Transverse colon (tissue), 4 donors: ENCODE results near the gene TESK2. TPM values are rescaled to one million over a fixed set of nuclear protein-coding genes. Genes with fewer than 3 reads are reported as not detected.

Experiments
- DNase-seq: peaks from one replicate; pipeline ENCODE4 v3.0.0-alpha.2; 2019
- H3K27ac ChIP-seq, 4 donors: fragments of 200-600 bp; sonication (generic); 2 replicates each; pipeline ENCODE4 v1.5.1; 2016 to 2018; ENCODE audit warnings: inconsistent platforms in 4 of 4
- H3K27me3 ChIP-seq: fragments of 200-600 bp; sonication (generic); 2 replicates; pipeline ENCODE4 v1.5.1; 2017; ENCODE audit warnings: inconsistent platforms
- H3K36me3 ChIP-seq, 4 donors: fragments of 200-600 bp; sonication (generic); 2 replicates each; pipeline ENCODE4 v1.5.1; 2017 to 2019; ENCODE audit warnings: inconsistent platforms in 4 of 4
- H3K4me1 ChIP-seq, 4 donors: fragments of 200-600 bp; sonication (generic); 2 replicates each; pipeline ENCODE4 v1.5.1; 2017 to 2020; ENCODE audit warnings: inconsistent platforms in 4 of 4
- H3K4me3 ChIP-seq, 4 donors: fragments of 200-600 bp; sonication (generic); 1 replicate in 1 of 4; 2 replicates in 3 of 4; pipeline versions ENCODE4 v1.5.1 to v1.6.1; 2017 to 2019; ENCODE audit warnings: inconsistent platforms in 4 of 4
- H3K9me3 ChIP-seq, 2 donors: fragments of 200-600 bp; sonication (generic); 2 replicates each; pipeline ENCODE4 v1.5.1; 2017 to 2019; ENCODE audit warnings: inconsistent platforms in 2 of 2
- CTCF ChIP-seq, 5 experiments: fragments of 200-600 bp in 3 of 5; fragments of 450-650 bp in 2 of 5; sonication (generic) in 3 of 5; IDR thresholded peaks; 1 replicate in 2 of 5; 2 replicates in 3 of 5; pipeline ENCODE4 v1.5.1; 2016 to 2017; ENCODE audit warnings: antibody characterized with exemption in 5 of 5, inconsistent platforms in 3 of 5, mild to moderate bottlenecking in 2 of 5, moderate library complexity in 1 of 5
- EP300 ChIP-seq: sonication (generic); formaldehyde crosslinking; IDR thresholded peaks from one replicate; pipeline ENCODE4 v1.6.1; 2017; ENCODE audit warnings: antibody characterized with exemption, low read depth
- POLR2A ChIP-seq: fragments of 450-650 bp; IDR thresholded peaks from one replicate; pipeline ENCODE4 v1.6.1; 2016; ENCODE audit warnings: antibody characterized with exemption, mild to moderate bottlenecking, moderate library complexity
- POLR2AphosphoS5 ChIP-seq, 3 donors: sonication (generic); formaldehyde crosslinking; IDR thresholded peaks; one replicate each; pipeline ENCODE4 v1.6.1; 2016; ENCODE audit warnings: antibody characterized with exemption in 3 of 3
- WGBS, 2 donors: methylation state at CpG; one replicate each; pipeline ENCODE4 v1.1.5; 2018; ENCODE audit warnings: low coverage in 1 of 2; 5-methylcytosine and 5-hydroxymethylcytosine counted together
- in situ Hi-C, 4 donors: fragments of 200-750 bp; cut with MboI; loops; one replicate each; pipeline versions ENCODE4 v1.15.0 to v1.15.1; 2017; ENCODE audit warnings: low sequenced_read_pairs in 3 of 4, low pct_ligation_motif_present in 1 of 4, low pct_unique_long_range_greater_than_20kb in 1 of 4
- intact Hi-C: fragments of 100-400 bp; cut with DNase I; formaldehyde crosslinking; loops from one replicate; pipeline ENCODE4 v1.15.1; 2023; ENCODE audit warnings: low total_unique reads
- total RNA-seq, 4 donors: library from RNA; depleted of rRNA; stranded (reverse); fragments of >200 nt; gene quantifications; one replicate each; pipeline ENCODE4 v1.1.0, GENCODE V29; 2016

The TESK2 gene
- total RNA-seq, 4 donors from 2014 or later = 5.2 to 32.2 (median 14.5) TPM

- Histone ChIP-seq H3K4me3 (no peak overlapping the region), H3K36me3 (no peaks in the 10 kb centered on the region), H3K9me3 (no peaks in the 10 kb centered on the region), H3K27ac (no peak overlapping the region), H3K4me1 (peaks cover 0 to under 1% (median 0%) of the 10 kb centered on the region in 4 donors), H3K27me3 (no peaks in the 10 kb centered on the region)
- intact Hi-C loops = loop anchor here (5.0 kb wide), 2 partner anchors 87 to 338 kb away; no protein-coding TSS in a partner anchor
- TF ChIP-seq CTCF (IDR thresholded peaks at IDR 0.05) (no peak), POLR2A (no peak), EP300 (no peak), POLR2AphosphoS5 (IDR thresholded peaks at IDR 0.05) (no peak)
- 83 to 91% methylated on average over 1 of the region's 1 CpG for WGBS, 2 donors
- no peak for DNase-seq
- in situ Hi-C loops = no loop called here
These were observed 110.2 kb downstream of the TESK2 start for GRCh38 chr1:45380730-45381129.

GRCh38 chr1:45380125-45380524, 110.8 kb downstream of the TESK2 start:
- no peaks in the 10 kb centered on the region for H3K9me3 ChIP-seq
- TF ChIP-seq CTCF (IDR thresholded peaks at IDR 0.05) (no peak), EP300 (no peak), POLR2AphosphoS5 (IDR thresholded peaks at IDR 0.05) (no peak), POLR2A (no peak)
- 89 to 93% methylated on average over 3 to 4 of the region's 4 CpGs for WGBS, 2 donors
- no peaks in the 10 kb centered on the region for H3K36me3 ChIP-seq
- H3K4me3 ChIP-seq = no peak overlapping the region
- H3K27me3 ChIP-seq = no peaks in the 10 kb centered on the region
- intact Hi-C loops = loop anchor here (5.0 kb wide), 2 partner anchors 87 to 338 kb away; no protein-coding TSS in a partner anchor
- no peak for DNase-seq
- peaks cover 0 to 6% (median 2%) of the 10 kb centered on the region in 4 donors for H3K4me1 ChIP-seq
- in situ Hi-C loops = no loop called here
- H3K27ac ChIP-seq = no peak overlapping the region

- Histone ChIP-seq H3K4me1 (peaks cover 0 to 6% (median 2%) of the 10 kb centered on the region in 4 donors), H3K4me3 (no peak overlapping the region), H3K27ac (no peak overlapping the region), H3K9me3 (no peaks in the 10 kb centered on the region), H3K36me3 (no peaks in the 10 kb centered on the region), H3K27me3 (no peaks in the 10 kb centered on the region)
- intact Hi-C loops (no loop called here), in situ Hi-C loops (no loop called here)
- 96 to 97% methylated on average over 5 to 6 of the region's 6 CpGs for WGBS, 2 donors
- TF ChIP-seq POLR2A (no peak), POLR2AphosphoS5 (IDR thresholded peaks at IDR 0.05) (no peak)
- no peak for DNase-seq
These were observed 111.4 kb downstream of the TESK2 start for GRCh38 chr1:45379524-45379923.

GRCh38 chr1:45378184-45378583, 112.8 kb downstream of the TESK2 start:
- Histone ChIP-seq H3K9me3 (no peaks in the 10 kb centered on the region), H3K36me3 (no peaks in the 10 kb centered on the region), H3K27ac (no peak overlapping the region), H3K27me3 (no peaks in the 10 kb centered on the region), H3K4me3 (no peak overlapping the region), H3K4me1 (peaks cover 0 to 16% (median 2%) of the 10 kb centered on the region in 4 donors)
- intact Hi-C loops = no loop called here
- no peak for DNase-seq
- TF ChIP-seq CTCF (IDR thresholded peaks at IDR 0.05) = no peak
- no peak for TF ChIP-seq POLR2AphosphoS5 (IDR thresholded peaks at IDR 0.05)
- no peak for TF ChIP-seq POLR2A
- TF ChIP-seq EP300 = no peak
- in situ Hi-C loops = no loop called here
